COLO668 (cell line): Measurements from ENCODE around the gene TRAP1.
"Not testable (repeated sequence)": the region's sequence is repeated elsewhere in the genome, so short reads cannot be mapped to it uniquely, and the experiment has no call there.

ENCODE experiments used
- DNase-seq: peaks from one replicate; lab custom pipeline; 2025; ENCODE audit not compliant: unreplicated experiment; lab: John Stamatoyannopoulos, UW

Gene TRAP1

DNA sequence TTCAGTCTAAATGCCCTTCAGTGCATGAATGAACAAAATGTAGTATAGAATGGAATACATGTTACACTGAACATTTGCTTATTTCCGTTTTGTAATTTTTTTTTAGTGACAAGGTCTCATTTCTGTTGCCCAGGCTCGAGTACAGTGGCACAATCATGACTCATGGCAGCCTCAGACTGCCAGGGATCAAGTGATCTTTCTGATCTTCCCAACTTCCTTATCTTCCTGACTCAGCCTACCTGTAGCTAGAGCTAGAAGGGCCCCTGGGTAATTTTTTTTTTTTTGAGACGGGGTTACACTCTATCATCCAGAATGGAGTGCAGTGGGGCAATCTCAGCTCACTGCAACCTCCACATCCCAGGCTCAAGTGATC, 98.6 kb downstream of the TRAP1 start:
- DNase-seq = no peak

DNA sequence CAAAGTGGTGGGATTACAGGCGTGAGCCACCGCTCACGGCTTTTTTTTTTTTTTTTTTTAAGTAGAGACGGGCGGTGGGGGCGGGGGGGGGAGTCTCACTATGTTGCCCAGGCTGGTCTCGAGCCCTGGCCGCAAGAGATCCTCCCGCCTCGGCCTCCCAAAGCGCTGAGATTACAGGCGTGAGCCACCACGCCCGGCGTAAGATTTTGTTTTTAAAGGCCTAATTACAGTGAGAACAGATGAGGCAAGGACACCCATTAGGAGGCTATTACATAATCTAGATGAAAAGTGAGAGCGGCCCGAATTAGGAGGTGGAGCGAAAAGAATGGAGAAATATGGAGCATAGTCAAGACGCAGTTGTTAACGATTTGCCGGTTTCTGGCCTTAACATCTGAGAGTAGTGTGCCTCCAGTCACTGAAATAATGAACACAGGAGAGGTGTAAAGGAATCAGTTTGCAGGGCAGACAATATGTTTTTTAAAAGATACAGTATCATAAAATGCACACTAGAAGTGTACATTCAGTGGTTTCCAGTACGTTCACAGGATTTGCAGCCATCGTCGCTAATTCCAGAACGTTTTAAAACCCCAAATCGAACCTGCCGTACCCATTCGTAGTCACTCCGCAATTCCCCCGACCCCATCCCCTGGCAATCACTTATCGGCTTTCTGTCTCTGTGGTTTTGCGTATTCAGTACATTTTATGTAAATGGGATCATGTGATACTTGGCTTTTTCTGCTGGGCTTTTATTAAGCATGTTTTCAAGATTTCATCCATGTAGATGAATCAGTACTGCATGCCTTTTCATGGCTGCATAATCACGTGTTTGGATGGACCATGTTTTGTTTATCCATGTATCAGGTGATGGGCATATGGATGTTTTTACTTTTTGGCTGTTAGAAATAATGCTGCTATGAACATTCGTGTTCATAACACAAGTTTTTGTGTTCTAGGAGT, 104.5 kb downstream of the TRAP1 start:
- no peak for DNase-seq

DNA sequence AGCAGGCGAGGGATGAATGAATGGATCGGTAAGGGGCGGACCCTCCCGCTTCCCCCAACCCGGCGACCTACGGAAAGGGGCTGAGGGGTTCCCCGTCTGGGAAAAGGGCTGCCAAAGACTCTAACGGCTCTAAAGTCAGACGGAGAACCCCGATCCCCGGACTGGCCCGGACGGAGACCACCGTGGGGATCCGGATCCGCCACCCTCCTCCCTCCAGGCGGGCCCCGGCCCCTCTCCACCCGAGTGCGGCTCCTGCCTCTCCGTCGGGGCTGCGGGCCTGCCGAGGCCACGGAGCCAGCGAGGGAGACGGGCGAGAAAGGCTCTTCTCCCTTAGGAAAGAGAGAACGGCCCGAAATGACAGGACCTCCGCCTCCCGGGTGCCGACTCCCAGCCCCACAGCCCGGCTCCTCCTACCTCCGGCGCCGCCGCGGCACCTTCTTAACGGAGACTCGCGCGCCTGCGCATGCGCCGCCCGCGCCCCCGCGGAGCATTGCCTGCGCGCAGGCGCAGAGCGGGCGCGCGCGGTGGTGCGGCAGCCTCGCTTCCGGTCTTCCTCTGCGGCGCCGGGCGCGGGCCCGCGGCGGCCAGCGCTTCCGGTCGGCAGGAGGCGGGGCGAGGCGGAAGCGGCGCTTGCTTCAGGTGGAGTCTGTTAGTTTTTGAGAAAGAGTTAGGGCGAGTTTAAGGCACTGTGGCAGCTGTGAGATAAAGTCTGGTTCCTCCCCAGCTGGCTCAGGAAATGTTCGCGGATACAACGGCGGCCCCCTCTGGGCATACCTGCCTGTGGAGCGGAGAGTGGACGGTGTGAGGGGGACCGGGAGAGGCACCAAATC, 106.0 kb downstream of the TRAP1 start, which contains the start of gene SLX4:
TSS of gene SLX4 (minus strand) at position 461 of the 830 bp plus-strand sequence. CDS start 2,642 bp downstream, outside the sequence.
- peak; percentile 97 for DNase-seq

DNA sequence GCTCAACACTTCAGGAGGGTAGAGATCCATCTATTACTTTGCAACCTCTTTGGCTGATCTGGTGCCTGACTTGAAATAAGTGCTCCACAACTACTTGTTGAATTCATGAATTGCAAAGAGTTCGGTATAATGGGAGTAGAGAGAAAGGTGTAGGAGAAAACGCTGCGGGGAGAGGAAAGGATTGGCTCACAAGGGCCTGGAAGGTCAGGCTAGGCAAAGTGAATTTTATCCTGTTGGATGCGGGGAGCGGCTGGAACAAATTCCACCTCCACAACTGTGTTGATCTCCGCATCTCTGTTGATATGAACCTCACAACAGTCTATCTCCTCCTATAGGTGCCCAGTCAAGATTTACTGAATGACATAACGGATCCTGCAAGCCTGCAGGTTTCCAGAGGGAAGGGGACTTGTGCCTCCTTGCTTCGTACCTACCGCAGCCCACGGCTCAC, 106.6 kb downstream of the TRAP1 start:
- DNase-seq = no peak

DNA sequence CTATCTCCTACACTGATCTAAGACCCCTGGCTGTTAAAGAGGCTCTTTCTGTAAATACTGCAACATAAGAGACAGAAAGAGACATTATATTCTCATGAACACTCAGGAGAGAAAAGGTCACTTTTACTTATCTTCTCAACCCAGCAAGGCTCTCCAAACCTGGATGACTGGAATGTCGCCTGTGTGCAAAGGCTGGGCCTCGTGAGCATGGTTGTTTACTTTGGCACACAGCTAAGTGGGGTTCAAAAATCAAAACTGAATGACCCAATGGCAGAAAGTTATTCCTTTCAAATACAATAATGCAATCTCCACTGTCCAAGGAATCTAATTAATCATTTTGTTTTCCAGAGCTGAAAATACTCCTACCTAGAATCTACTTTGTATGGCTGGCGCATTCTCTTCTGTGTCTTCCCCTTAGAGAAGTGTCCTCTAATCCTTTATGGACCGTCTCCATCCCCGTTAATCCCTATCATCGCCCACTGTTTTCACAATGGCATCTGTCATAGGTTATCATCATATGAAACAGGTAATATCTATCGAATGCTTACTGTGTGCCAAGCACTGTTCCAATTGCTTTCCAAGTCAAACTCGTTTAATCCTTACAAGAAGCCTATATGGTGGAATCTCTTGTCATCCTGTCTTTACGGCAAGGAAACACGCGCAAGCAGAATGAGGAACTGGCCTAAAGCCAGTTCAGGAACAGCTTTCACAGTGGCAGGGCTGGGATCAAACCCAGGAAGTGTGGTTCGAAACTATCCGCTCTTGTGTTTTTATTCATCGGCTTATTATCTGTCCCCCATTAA, 107.2 kb downstream of the TRAP1 start:
- DNase-seq = no peak

DNA sequence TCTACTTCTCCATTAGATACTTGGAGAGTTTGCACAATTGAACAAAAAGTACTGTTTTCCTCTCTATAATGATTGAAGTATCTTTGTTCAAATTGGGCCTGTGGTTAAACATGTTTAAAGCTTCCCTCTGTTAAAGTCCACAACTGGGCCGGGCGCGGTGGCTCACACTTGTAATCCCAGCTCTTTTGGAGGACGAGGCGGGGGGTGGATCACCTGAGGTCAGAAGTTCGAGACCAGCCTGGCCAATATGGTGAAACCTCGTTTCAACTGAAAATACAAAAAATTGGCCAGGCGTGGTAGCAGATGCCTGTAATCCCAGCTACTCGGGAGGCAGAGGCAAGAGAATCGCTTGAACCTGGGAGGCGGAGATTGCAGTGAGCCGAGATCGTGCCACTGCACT, 108.3 kb downstream of the TRAP1 start:
- DNase-seq = not testable (repeated sequence)

DNA sequence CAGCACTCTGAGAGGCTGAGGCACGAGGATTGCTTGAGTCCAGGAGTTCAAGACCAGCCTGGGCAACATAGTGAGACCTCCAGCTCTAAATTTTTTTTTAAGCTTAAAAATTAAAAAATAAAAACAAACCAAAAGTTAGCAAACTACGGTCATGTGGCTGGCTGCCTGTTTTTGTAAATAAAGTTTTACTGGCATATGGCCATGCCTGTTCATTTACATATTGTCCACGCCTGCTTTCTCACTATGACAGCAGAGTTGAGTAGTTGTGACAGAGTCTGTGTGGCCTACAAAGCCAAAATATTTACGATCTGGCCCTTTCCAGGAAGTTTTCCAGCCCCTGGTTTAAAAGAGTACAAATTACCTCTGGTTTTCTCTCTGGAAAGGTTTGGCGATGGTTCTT, 109.3 kb downstream of the TRAP1 start:
- DNase-seq = no peak
